ENCODE results near the gene SDK1.

SDK1 gene

GRCh38 chr7:3416453-3416852, 115.4 kb downstream of the SDK1 start:
- no peak overlapping the region for H3K14ac ChIP-seq (ENCODE audit: low read length)
- H3K27ac ChIP-seq (replicated peaks; ENCODE audit: low read length), result no peak overlapping the region
- H3K4me1 ChIP-seq (ENCODE audit: control insufficient read depth in 2 of 2, insufficient read depth in 1 of 2, low read depth in 1 of 2, low read length in 2 of 2), result peaks cover 1 to 4% of the 10 kb centered on the region in 2 donors
- H2BK12ac ChIP-seq (ENCODE audit: low read length), result no peak overlapping the region
- no peak overlapping the region for H3K23ac ChIP-seq (ENCODE audit: low read depth, low read length, poor library complexity)
- H3K18ac ChIP-seq (ENCODE audit: low read length), result no peak overlapping the region
- no peak overlapping the region for H3K4me2 ChIP-seq (ENCODE audit: insufficient read depth, low read length, poor library complexity, severe bottlenecking)
- no peaks in the 10 kb centered on the region for H3K79me1 ChIP-seq (ENCODE audit: low read depth, low read length)
- no peak overlapping the region for H3K9ac ChIP-seq (ENCODE audit: low read depth, low read length, poor library complexity)
- peaks cover 0 to 3% of the 10 kb centered on the region in 2 donors for H3K9me3 ChIP-seq (replicated peaks in 1 of 2; ENCODE audit: control insufficient read depth in 2 of 2, insufficient read depth in 1 of 2, low read depth in 1 of 2, low read length in 2 of 2)
- no peak overlapping the region for H4K8ac ChIP-seq (ENCODE audit: low read depth, low read length)
- H2BK120ac ChIP-seq (ENCODE audit: low read depth, low read length), result no peak overlapping the region
- H2BK5ac ChIP-seq (ENCODE audit: low read length), result no peak overlapping the region
- H3K4me3 ChIP-seq (ENCODE audit: low read length in 2 of 2), result no peak overlapping the region
- no peak overlapping the region for H3K4ac ChIP-seq (ENCODE audit: low read length)
- no peaks in the 10 kb centered on the region for H3K27me3 ChIP-seq (ENCODE audit: control insufficient read depth in 3 of 3, insufficient read depth in 3 of 3, low read depth in 1 of 3, low read length in 3 of 3)
- DNase-seq (ENCODE audit: low spot score), result no peak
- no peak overlapping the region for H4K91ac ChIP-seq (ENCODE audit: low read depth, low read length, poor library complexity)
- no peaks in the 10 kb centered on the region for H3K36me3 ChIP-seq (replicated peaks in 1 of 2; ENCODE audit: control insufficient read depth in 2 of 2, insufficient read depth in 2 of 2, low read length in 2 of 2)
- H2AK5ac ChIP-seq (ENCODE audit: low read depth, low read length), result no peak overlapping the region
- H2AFZ ChIP-seq (ENCODE audit: low read length), result no peak overlapping the region
- no CpG with 5 or more reads among the region's 4 CpGs for WGBS, 2 donors (ENCODE audit: extremely low coverage in 2 of 2, insufficient read length in 2 of 2, insufficient replicate concordance in 1 of 2)
- no peak overlapping the region for H2BK15ac ChIP-seq (ENCODE audit: low read length)

DNA sequence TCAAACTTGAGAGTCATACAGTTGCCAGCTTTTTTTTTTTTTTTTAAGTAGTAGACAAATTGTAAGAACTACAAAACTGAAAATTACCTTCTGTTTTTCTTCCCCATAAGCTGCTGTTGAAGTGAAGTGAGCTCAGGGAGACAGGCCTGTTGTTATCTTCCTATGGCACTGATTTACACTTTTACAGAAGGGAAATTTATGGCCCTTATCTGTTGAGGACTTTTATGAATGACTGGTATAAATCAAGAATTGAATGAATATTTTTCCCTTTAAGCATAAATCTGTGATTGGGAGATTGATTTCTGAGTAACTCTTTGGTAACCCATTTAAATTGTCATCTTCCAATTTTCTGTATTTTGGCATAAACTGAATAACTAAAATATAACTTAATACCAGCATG, 124.0 kb downstream of the SDK1 start:
- H3K4me2 ChIP-seq (ENCODE audit: insufficient read depth, low read length, poor library complexity, severe bottlenecking), result no peak overlapping the region
- H2AK5ac ChIP-seq (ENCODE audit: low read depth, low read length), result no peak overlapping the region
- H3K9ac ChIP-seq (ENCODE audit: low read depth, low read length, poor library complexity), result no peak overlapping the region
- H4K91ac ChIP-seq (ENCODE audit: low read depth, low read length, poor library complexity), result no peak overlapping the region
- DNase-seq (ENCODE audit: low spot score), result no peak
- no peak overlapping the region for H2BK5ac ChIP-seq (ENCODE audit: low read length)
- H2BK12ac ChIP-seq (ENCODE audit: low read length), result no peak overlapping the region
- no peak overlapping the region for H3K18ac ChIP-seq (ENCODE audit: low read length)
- H2BK120ac ChIP-seq (ENCODE audit: low read depth, low read length), result no peak overlapping the region
- no peak overlapping the region for H3K4me3 ChIP-seq (ENCODE audit: low read length in 2 of 2)
- H4K8ac ChIP-seq (ENCODE audit: low read depth, low read length), result no peak overlapping the region
- no peak overlapping the region for H3K23ac ChIP-seq (ENCODE audit: low read depth, low read length, poor library complexity)
- no peaks in the 10 kb centered on the region for H3K36me3 ChIP-seq (replicated peaks in 1 of 2; ENCODE audit: control insufficient read depth in 2 of 2, insufficient read depth in 2 of 2, low read length in 2 of 2)
- no peak overlapping the region for H3K27ac ChIP-seq (replicated peaks; ENCODE audit: low read length)
- no peak overlapping the region for H3K4ac ChIP-seq (ENCODE audit: low read length)
- H3K9me3 ChIP-seq (replicated peaks in 1 of 2; ENCODE audit: control insufficient read depth in 2 of 2, insufficient read depth in 1 of 2, low read depth in 1 of 2, low read length in 2 of 2), result peaks cover 0 to 11% of the 10 kb centered on the region in 2 donors
- no peaks in the 10 kb centered on the region for H3K79me1 ChIP-seq (ENCODE audit: low read depth, low read length)
- H2AFZ ChIP-seq (ENCODE audit: low read length), result no peak overlapping the region
- no peaks in the 10 kb centered on the region for H3K27me3 ChIP-seq (ENCODE audit: control insufficient read depth in 3 of 3, insufficient read depth in 3 of 3, low read depth in 1 of 3, low read length in 3 of 3)
- no peak overlapping the region for H3K14ac ChIP-seq (ENCODE audit: low read length)
- peaks cover 0 to 3% of the 10 kb centered on the region in 2 donors for H3K4me1 ChIP-seq (ENCODE audit: control insufficient read depth in 2 of 2, insufficient read depth in 1 of 2, low read depth in 1 of 2, low read length in 2 of 2)
- H2BK15ac ChIP-seq (ENCODE audit: low read length), result no peak overlapping the region

- Histone ChIP-seq H3K27me3 (ENCODE audit: control insufficient read depth in 3 of 3, insufficient read depth in 3 of 3, low read depth in 1 of 3, low read length in 3 of 3) (no peaks in the 10 kb centered on the region), H2AK5ac (ENCODE audit: low read depth, low read length) (no peak overlapping the region), H3K9ac (ENCODE audit: low read depth, low read length, poor library complexity) (no peak overlapping the region), H2BK5ac (ENCODE audit: low read length) (no peak overlapping the region), H3K23ac (ENCODE audit: low read depth, low read length, poor library complexity) (no peak overlapping the region), H2BK15ac (ENCODE audit: low read length) (no peak overlapping the region), H3K27ac (replicated peaks; ENCODE audit: low read length) (no peak overlapping the region), H3K36me3 (replicated peaks in 1 of 2; ENCODE audit: control insufficient read depth in 2 of 2, insufficient read depth in 2 of 2, low read length in 2 of 2) (no peaks in the 10 kb centered on the region), H3K4ac (ENCODE audit: low read length) (no peak overlapping the region), H3K14ac (ENCODE audit: low read length) (no peak overlapping the region), H3K4me1 (ENCODE audit: control insufficient read depth in 2 of 2, insufficient read depth in 1 of 2, low read depth in 1 of 2, low read length in 2 of 2) (peaks cover 3 to 9% of the 10 kb centered on the region in 2 donors), H3K4me2 (ENCODE audit: insufficient read depth, low read length, poor library complexity, severe bottlenecking) (no peak overlapping the region), H2AFZ (ENCODE audit: low read length) (no peak overlapping the region), H3K18ac (ENCODE audit: low read length) (no peak overlapping the region), H2BK120ac (ENCODE audit: low read depth, low read length) (no peak overlapping the region), H2BK12ac (ENCODE audit: low read length) (no peak overlapping the region), H4K8ac (ENCODE audit: low read depth, low read length) (no peak overlapping the region), H4K91ac (ENCODE audit: low read depth, low read length, poor library complexity) (no peak overlapping the region), H3K4me3 (ENCODE audit: low read length in 2 of 2) (peak overlapping the region in 1 of 2 donors; percentile 62), H3K9me3 (replicated peaks in 1 of 2; ENCODE audit: control insufficient read depth in 2 of 2, insufficient read depth in 1 of 2, low read depth in 1 of 2, low read length in 2 of 2) (peaks cover 0 to 11% of the 10 kb centered on the region in 2 donors), H3K79me1 (ENCODE audit: low read depth, low read length) (no peaks in the 10 kb centered on the region)
- no CpG with 5 or more reads among the region's 4 CpGs for WGBS, 2 donors (ENCODE audit: extremely low coverage in 2 of 2, insufficient read length in 2 of 2, insufficient replicate concordance in 1 of 2)
- no peak for DNase-seq (ENCODE audit: low spot score)
These were observed 125.0 kb downstream of the SDK1 start for GRCh38 chr7:3426064-3426463.

GRCh38 chr7:3427957-3428356, 126.9 kb downstream of the SDK1 start:
- Histone ChIP-seq H3K79me1 (ENCODE audit: low read depth, low read length) (no peaks in the 10 kb centered on the region), H3K4me3 (ENCODE audit: low read length in 2 of 2) (no peak overlapping the region), H4K91ac (ENCODE audit: low read depth, low read length, poor library complexity) (no peak overlapping the region), H3K23ac (ENCODE audit: low read depth, low read length, poor library complexity) (no peak overlapping the region), H2BK12ac (ENCODE audit: low read length) (no peak overlapping the region), H3K9me3 (replicated peaks in 1 of 2; ENCODE audit: control insufficient read depth in 2 of 2, insufficient read depth in 1 of 2, low read depth in 1 of 2, low read length in 2 of 2) (no peaks in the 10 kb centered on the region), H3K4me1 (ENCODE audit: control insufficient read depth in 2 of 2, insufficient read depth in 1 of 2, low read depth in 1 of 2, low read length in 2 of 2) (peaks cover 3 to 9% of the 10 kb centered on the region in 2 donors), H2AFZ (ENCODE audit: low read length) (no peak overlapping the region), H3K4me2 (ENCODE audit: insufficient read depth, low read length, poor library complexity, severe bottlenecking) (no peak overlapping the region), H2BK120ac (ENCODE audit: low read depth, low read length) (no peak overlapping the region), H2BK15ac (ENCODE audit: low read length) (no peak overlapping the region), H3K9ac (ENCODE audit: low read depth, low read length, poor library complexity) (no peak overlapping the region), H3K36me3 (replicated peaks in 1 of 2; ENCODE audit: control insufficient read depth in 2 of 2, insufficient read depth in 2 of 2, low read length in 2 of 2) (no peaks in the 10 kb centered on the region), H2BK5ac (ENCODE audit: low read length) (no peak overlapping the region), H3K27me3 (ENCODE audit: control insufficient read depth in 3 of 3, insufficient read depth in 3 of 3, low read depth in 1 of 3, low read length in 3 of 3) (no peaks in the 10 kb centered on the region), H2AK5ac (ENCODE audit: low read depth, low read length) (no peak overlapping the region), H3K14ac (ENCODE audit: low read length) (no peak overlapping the region), H3K4ac (ENCODE audit: low read length) (no peak overlapping the region), H3K27ac (replicated peaks; ENCODE audit: low read length) (no peak overlapping the region), H4K8ac (ENCODE audit: low read depth, low read length) (no peak overlapping the region), H3K18ac (ENCODE audit: low read length) (no peak overlapping the region)
- WGBS, 2 donors (ENCODE audit: extremely low coverage in 2 of 2, insufficient read length in 2 of 2, insufficient replicate concordance in 1 of 2), result no CpG with 5 or more reads among the region's 1 CpG
- no peak for DNase-seq (ENCODE audit: low spot score)
